RWPE1 (cell line): ENCODE results near the gene FEM1B.

Experiments
- CTCF ChIA-PET: fragments of 350-600 bp; sonication (Branson Sonifier 250); formaldehyde crosslinking; extraction: SDS; loops from one replicate; lab custom pipeline; 2021; lab: Yijun Ruan, JAX
- POLR2A ChIA-PET: fragments of 400-600 bp; formaldehyde crosslinking; extraction: SDS; loops from one replicate; lab custom pipeline; 2020; ENCODE audit warnings: antibody characterized with exemption; ENCODE audit not compliant: low non-redundant PET; lab: Yijun Ruan, JAX
- DNase-seq: peaks from one replicate; pipeline ENCODE4 v3.0.0; 2012; ENCODE audit warnings: low spot score
- H3K27ac ChIP-seq: fragments of 450-650 bp; 2 replicates; pipeline ENCODE4 v1.5.1; 2017
- TF ChIP-seq, protein P1 (sequence below): fragments of 450-650 bp; conservative IDR thresholded peaks from 2 replicates; pipeline ENCODE4 v1.5.1; 2017; ENCODE audit warnings: low read depth, mild to moderate bottlenecking

The FEM1B gene

DNA sequence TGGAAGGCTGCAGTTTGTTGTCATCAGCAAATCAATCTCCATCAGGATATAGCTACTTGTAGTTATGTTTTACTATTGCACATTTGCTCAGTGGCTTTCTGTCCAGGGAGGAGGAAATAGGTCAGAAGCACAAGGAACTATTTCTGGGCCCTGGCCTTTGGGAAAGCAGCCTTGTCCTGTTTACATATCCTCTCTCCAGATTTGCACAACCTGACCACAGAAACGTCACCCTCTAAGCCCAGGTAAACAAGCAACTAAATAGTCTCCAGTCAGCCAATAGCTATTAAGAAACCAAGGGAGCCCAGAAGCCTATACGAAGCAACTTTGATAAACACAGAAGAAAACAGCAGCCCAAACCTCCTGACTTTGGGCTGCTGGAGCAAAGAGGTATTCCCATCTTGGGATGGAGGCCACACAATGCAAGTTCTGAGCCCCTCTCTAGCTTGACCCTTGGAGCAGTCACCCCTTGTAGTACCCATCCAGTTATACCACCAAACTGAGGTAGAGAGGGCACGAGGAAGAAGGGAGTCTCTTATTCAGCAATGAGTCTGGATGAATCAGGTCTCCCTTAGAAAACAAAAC lies 2.3 kb upstream of the FEM1B start:
- ChIA-PET CTCF (interaction anchor here (1.4 kb wide), 1 partner anchor 22 kb away, joined by 5 read pairs; no protein-coding TSS in a partner anchor), POLR2A (no interaction called here)
- no peak for DNase-seq
- TF ChIP-seq, protein P1, sequence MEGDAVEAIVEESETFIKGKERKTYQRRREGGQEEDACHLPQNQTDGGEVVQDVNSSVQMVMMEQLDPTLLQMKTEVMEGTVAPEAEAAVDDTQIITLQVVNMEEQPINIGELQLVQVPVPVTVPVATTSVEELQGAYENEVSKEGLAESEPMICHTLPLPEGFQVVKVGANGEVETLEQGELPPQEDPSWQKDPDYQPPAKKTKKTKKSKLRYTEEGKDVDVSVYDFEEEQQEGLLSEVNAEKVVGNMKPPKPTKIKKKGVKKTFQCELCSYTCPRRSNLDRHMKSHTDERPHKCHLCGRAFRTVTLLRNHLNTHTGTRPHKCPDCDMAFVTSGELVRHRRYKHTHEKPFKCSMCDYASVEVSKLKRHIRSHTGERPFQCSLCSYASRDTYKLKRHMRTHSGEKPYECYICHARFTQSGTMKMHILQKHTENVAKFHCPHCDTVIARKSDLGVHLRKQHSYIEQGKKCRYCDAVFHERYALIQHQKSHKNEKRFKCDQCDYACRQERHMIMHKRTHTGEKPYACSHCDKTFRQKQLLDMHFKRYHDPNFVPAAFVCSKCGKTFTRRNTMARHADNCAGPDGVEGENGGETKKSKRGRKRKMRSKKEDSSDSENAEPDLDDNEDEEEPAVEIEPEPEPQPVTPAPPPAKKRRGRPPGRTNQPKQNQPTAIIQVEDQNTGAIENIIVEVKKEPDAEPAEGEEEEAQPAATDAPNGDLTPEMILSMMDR = no peak
- no peak overlapping the region for H3K27ac ChIP-seq

DNA sequence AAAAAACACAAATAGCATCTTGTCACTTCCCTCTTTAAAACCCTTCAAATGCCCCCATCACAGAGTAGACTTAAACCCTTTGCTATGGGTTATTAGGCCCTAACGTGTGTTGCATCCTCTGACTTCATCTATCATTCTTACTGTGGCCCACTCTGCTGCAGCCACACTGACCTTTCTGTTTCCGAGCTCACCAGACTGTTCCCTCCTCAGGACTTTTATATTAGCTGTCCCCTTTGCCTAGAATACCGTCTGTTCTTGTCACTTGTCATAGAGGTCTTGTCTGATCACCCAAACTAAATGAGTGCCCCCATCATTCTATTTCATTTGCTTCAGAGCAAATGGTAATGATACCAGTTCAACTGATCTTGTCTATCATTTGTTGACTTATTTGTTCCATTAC lies 877 bp upstream of the FEM1B start:
- POLR2A ChIA-PET = interaction anchor here (1.7 kb wide), 1 partner anchor 24 kb away, joined by 5 read pairs; no protein-coding TSS in a partner anchor
- TF ChIP-seq, protein P1 = no peak
- peak overlapping the region; percentile 100 for H3K27ac ChIP-seq
- CTCF ChIA-PET = no interaction called here
- no peak for DNase-seq

DNA sequence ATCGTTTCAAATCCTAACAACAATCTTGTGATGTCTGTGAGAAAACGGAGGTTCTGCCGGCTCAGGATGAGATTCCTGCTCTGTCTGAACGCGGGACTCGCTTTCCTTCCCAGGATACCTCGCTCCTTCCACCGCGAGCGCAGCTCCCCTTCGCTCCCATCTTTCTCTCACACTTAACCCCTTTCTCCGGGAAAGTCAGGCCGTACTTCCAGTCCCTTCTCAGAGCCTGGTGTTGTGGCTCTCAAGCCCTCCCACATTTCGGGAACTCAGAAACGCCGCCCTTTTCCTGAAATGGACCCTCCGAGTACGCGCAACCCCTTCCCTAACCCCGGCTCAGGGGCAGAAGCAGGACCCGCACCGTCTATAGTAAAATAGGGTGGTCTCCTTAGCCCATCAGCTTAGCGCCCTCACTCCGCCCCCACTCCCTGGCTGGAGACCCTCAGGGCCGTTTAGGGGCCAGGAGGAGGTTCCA lies 378 bp upstream of the FEM1B start:
- H3K27ac ChIP-seq = peak overlapping the region; percentile 100
- ChIA-PET CTCF (interaction anchor here (1.2 kb wide), 1 partner anchor 24 kb away, joined by 7 read pairs; no protein-coding TSS in a partner anchor), POLR2A (interaction anchor here (0.7 to 1.7 kb wide), 3 partner anchors 20 to 24 kb away, joined by 3 to 12 read pairs (median 5); no protein-coding TSS in a partner anchor)
- TF ChIP-seq, protein P1 = no peak
- peak; percentile 20 for DNase-seq

DNA sequence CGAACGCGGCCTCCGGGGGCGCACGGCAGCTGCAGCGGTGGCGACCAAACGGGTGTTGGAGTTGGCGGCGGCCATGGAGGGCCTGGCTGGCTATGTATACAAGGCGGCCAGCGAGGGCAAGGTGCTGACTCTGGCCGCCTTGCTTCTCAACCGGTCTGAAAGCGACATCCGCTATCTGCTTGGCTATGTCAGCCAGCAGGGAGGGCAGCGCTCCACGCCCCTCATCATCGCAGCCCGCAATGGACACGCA lies 725 bp downstream of the FEM1B start:
- TF ChIP-seq, protein P1 = peak; percentile 62
- peak overlapping the region; percentile 100 for H3K27ac ChIP-seq
- peak; percentile 24 for DNase-seq
- ChIA-PET POLR2A (interaction anchor here (1.3 to 1.7 kb wide), 2 partner anchors 21 to 25 kb away, joined by 5 to 12 read pairs; no protein-coding TSS in a partner anchor), CTCF (interaction anchor here (0.6 to 1.2 kb wide), 2 partner anchors 25 to 71 kb away, joined by 3 to 7 read pairs; no protein-coding TSS in a partner anchor)

DNA sequence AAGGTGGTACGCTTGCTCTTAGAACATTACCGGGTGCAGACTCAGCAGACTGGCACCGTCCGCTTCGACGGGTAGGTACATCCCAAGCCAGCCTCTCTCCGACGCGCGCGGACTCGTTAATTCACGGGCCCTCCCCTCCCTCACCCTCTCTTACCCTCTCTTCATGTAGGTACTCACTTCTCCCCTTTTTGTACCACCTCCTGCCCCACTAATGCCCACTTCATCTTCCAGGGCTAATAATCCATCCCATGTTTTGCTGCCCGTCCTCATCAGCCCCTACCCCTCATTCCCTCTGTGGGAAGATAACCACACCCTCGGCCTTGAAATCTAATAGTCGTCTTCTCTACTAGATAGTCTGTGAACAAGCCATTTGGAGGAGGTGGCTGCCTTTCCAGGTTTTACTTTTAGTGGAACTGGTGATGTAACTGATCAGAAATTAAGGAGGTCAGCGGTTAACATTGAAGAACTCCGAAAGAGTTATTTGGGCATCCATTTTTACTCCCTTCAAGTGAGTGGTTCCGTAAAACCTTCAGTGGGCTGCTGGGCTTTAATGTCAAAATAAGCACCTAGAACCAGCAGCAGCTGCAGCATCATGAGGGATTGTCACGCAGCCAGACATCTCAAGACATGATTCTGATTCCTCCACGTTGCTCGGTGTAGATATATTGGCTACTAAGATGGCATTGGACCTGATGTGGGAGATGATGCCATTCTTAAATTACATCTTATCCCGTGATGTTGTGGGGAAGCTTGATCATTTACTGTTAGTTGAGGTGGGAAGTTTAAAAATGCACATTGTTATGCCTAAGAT lies 1.3 kb downstream of the FEM1B start:
- peak overlapping the region; percentile 100 for H3K27ac ChIP-seq
- DNase-seq = peak; percentile 16
- TF ChIP-seq, protein P1 = no peak
- ChIA-PET POLR2A (no interaction called here), CTCF (interaction anchor here (0.5 kb wide), 1 partner anchor 9 kb away, joined by 3 read pairs; no protein-coding TSS in a partner anchor)
